Ecto neural progenitor cell (in vitro differentiated cells): ENCODE measurements around the gene PARVA.
A peak's percentile ranks its signal among the peaks of the same experiment; 100 is the strongest.

Experiments used
- DNase-seq: peaks from one replicate; pipeline ENCODE4 v3.0.0-alpha.2; 2018; ENCODE audit warnings: low spot score

PARVA gene

DNA sequence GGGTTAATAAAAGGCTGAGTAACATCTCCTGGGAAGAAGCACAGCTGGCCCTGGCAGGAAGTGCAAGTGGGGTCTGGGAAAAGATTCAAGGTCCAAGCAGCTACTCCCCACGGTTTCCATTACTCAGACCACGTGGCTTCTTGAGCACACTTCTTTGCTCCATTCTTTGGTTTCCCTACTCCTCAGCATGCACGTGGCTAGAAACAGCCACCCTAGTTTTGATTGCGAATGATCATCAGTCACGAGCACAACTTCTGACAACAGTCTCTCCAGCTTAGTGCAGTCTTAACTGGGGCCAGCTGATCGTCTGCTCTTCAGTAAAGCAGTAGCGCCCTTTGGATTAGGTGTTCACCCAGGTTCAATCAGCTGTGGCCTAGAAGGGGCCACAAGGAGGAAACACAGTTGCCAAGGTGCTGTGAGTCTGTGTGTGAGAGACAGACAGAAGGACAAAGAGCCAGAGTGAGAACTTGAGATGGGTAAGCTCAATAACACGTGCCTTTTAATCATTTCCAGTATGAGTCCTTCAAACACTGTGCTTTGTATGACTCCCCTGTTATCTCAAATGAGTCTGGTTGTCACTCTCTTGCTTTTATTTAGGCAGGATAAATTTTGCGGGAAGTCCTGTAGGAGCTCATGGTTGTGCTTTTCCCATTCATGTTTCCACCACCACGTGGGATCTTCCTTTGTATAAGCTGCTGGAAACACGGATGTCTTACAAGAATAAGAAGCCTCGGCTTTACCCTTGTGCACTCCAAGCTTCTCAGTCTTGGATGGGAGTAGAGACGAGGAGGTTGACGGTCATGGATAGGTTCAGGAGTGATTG is 901 bp upstream of the PARVA start:
- DNase-seq: no peak

DNA sequence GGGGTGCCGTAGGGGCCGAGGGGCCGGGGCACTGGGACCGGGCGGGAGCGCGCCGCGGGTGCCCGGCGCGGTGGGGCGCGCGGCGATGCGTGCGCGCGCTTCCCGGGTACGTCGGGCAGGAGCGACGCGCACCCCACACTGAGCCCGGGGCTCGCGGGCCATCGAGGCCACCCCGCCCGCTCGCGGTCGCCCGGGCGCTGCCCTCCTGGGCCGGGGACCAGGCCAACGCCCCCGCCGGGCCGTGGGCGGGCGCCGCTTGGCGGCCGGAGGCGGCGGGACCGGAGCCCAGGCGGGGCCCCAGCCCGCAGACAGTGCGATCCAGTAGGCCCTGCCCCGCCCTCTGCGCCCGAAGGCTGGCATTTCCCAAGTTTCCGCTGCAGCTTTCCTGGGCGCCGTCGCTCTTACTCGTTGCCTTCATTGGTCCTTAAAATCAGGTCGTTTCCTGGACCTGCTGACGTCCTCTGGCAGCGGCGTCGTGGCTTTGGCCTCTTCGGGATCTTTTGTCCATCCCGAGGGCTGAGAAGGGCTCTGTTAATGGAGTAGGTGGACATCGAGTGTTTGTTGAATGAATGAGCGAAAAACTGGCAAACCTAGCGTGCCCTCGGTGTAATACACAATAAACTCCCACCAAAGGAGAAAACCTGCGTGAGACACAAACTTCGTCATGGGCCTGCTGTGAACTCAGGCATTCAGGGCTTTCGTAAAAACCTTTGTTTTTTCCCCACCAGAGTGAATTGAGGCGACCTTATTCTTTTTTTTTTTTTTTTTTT is 638 bp downstream of the PARVA start:
- DNase-seq: peak; percentile 81

DNA sequence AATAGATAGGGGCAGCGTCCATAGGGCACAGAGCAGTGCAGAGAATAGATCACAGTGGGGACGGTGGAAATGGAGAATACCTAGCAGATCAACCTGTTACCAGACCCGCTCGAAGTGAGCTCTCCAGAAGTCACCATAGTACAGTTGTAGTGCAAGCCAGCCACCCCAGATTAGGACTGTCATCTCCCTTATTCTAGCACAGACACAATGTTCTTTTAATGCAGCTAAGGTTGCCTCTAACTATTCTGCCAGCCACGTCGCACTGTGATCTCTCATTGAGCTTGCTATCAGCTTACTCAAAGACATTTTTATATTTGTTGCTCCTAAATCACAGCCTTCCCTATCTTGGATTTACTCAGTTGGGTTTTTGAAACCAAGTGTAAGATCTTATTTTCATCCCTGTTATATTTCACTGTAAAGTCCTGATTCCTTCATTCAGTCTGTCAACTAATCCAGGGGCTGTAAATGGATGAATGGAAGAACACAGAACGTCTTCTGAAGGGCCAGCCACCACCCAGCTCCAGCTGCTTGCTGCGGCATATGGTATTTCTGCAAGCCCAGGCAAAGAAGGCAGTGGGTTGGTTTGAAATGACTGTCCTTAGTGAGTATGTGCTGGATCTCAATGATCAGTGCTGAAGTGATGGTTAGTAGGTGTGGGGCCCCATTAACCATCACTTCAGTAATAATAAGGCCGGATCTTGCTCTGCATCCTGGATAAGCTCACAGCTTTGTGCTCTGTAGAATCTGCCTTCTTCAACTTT is 3.4 kb downstream of the PARVA start:
- no peak for DNase-seq

GRCh38 chr11:12381875-12382274 is 4.5 kb downstream of the PARVA start:
- no peak for DNase-seq

GRCh38 chr11:12382451-12382850 is 5.1 kb downstream of the PARVA start:
- no peak for DNase-seq

DNA sequence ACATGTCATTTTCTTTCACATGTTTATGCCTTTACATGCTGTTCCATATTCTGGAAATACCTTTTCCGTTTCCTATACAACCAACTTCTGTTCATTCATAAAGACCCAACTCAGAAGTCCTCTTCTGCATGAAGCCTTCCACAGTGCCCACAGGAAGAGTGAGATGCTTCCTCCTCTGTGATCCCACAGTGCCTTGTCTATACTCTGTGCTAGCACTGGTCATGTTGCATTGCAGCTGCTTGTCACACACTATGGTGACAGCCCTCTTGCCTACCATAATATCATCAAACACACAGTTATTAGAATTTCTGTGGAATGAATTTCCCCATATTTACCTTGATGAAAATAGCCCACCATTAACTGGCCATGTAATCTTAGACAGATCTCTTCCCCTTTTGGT is 8.9 kb downstream of the PARVA start:
- no peak for DNase-seq

- DNase-seq: no peak
Observed at GRCh38 chr11:12386745-12387144, 9.4 kb downstream of the PARVA start.

GRCh38 chr11:12388173-12388572 is 10.8 kb downstream of the PARVA start:
- no peak for DNase-seq

- DNase-seq: no peak
Observed at GRCh38 chr11:12388939-12389670, 11.7 kb downstream of the PARVA start.

DNA sequence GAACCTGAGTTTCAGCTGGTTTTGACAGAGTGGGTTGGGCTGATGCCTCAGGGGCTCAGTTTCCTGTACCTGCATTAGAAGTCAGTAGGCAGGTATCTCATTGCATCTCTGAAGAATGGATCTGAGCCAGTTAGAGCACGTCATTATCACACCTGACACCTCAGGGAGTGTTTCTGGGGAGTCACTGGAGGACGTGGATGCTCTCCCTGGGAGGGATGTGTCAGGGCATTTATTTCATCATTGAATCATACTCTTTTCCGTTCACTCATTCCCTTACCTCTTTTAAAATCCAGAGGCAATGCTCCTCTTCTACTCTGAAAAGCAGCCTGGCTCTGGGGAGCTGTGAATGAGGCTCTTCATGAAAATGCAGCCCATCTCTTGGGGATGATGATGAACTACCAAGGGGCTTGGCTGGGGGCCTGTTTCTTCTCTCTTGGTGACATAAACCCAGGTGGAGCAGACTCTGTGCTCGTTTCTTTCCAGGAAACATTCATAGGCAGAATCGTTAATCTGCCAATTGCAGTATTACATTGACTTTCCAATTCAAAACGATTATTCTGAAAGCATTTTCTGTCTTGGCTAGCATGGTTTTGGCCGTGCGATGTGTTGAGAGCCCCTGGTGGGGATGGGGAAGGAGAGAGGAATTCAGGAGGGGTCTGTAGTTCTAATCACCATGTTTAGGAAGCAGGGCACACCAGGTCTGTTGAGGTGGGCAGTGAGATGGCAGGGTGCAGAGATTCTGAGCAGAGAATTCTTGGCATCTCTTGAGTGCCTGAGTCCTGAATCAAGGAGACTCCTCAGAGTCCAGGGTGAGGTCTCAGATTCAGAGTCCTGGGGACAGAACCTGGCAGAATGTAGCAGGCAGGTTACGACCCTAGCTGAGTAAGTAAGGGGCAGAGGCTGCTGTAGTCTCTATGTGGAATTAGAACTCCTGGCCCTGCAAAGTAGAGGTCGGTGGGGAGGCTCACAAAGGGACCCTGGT is 12.6 kb downstream of the PARVA start:
- DNase-seq: no peak

DNA sequence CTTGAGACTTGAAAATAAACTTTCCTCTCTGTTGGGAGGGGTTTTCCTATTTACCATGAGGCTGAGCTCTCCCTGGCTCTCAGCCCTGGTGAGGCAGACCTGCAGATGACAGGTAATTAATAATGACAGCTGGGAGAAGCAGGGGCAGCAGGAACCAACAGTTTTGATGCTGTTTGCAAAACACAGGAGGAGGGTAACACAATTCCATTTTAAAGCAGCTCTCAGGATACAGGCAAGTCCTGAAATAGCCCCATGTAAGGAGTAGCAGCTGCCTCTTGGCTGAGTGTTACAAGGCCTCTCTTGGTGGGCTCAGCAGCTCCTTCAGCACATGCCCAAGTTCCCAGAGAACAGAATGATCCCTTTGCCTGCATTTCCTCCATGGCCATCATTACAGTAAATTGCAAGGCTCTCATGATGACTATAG is 13.3 kb downstream of the PARVA start:
- DNase-seq: no peak

- no peak for DNase-seq
Observed at GRCh38 chr11:12392672-12393071, 15.3 kb downstream of the PARVA start.

DNA sequence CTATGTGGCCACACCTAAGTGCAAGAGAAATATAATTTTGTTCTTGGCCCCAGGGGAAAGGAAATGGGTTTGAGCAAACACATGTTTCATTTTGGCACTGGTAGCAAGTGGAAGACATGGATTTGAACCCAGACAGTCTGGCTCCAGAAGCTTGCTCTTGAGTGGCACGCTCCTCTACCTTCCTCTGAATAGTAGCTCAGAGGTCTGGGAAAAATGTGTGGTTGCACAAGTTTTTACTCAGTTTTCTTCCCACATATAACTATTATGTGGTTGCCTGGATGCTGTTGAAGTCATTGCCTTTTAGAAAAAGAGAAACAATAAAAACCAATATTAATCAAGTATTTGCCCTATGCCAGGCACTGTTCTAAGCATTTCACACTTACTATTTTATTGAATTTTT is 16.3 kb downstream of the PARVA start:
- no peak for DNase-seq

DNA sequence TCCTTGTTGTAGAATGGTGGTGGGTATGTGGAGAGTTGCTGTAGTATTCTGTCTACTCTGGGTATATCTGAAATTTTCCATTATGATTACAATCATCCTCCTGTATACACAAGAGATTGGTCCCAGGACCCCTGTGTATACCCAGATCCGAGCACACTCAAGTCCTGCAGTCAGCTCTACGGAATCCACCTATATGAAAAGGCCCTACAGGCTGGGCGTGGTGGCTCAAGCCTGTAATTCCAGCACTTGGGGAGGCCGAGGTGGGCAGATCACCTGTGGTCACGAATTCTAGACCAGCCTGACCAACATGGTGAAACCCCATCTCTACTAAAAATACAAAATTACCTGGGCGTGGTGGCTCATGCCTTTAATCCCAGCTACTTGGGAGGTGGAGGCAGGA is 17.2 kb downstream of the PARVA start:
- no peak for DNase-seq

DNA sequence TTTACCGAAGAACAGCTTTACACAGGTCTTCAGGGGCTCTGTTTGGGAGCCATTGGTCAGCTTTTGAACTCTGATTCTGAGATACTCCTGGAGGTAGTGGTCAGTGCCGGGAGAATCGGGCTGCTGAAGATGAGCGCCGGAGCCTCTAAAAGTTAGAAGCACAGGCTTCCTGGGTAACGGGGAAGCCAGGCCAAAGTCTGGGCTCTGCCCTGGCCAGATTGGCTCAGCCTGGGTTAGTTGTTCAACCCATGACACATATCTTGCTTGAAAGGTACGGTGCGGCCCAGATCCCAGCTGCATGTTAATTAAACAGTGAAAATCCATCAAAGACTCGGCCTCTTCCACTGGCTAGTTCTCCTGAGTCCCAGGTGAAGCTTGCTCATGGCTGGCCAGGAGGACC is 18.0 kb downstream of the PARVA start:
- DNase-seq: no peak

DNA sequence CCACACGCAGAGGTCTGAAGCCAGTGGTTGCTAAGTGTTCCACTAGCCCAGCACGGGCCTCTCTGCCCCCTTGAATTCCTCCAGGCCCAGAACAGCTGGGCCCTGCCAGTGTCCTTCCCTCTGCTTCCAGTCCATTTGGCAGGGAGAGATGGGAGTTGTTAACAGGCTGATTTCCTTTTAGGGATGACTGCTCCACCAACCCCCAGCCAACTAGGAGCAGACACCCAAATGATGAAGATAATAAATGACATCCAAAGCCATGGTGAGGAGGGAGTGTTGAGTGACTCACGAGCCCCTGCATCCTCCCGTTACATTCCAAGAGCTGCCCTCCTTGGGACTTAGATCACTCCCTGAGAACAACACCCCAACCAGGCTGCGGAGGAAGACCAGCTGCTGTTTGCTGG is 20.6 kb downstream of the PARVA start:
- DNase-seq: no peak

- DNase-seq: no peak
Observed at GRCh38 chr11:12399355-12399754, 22.0 kb downstream of the PARVA start.

- no peak for DNase-seq
Observed at GRCh38 chr11:12402025-12402424, 24.7 kb downstream of the PARVA start.

- no peak for DNase-seq
Observed at GRCh38 chr11:12402691-12403120, 25.3 kb downstream of the PARVA start.

DNA sequence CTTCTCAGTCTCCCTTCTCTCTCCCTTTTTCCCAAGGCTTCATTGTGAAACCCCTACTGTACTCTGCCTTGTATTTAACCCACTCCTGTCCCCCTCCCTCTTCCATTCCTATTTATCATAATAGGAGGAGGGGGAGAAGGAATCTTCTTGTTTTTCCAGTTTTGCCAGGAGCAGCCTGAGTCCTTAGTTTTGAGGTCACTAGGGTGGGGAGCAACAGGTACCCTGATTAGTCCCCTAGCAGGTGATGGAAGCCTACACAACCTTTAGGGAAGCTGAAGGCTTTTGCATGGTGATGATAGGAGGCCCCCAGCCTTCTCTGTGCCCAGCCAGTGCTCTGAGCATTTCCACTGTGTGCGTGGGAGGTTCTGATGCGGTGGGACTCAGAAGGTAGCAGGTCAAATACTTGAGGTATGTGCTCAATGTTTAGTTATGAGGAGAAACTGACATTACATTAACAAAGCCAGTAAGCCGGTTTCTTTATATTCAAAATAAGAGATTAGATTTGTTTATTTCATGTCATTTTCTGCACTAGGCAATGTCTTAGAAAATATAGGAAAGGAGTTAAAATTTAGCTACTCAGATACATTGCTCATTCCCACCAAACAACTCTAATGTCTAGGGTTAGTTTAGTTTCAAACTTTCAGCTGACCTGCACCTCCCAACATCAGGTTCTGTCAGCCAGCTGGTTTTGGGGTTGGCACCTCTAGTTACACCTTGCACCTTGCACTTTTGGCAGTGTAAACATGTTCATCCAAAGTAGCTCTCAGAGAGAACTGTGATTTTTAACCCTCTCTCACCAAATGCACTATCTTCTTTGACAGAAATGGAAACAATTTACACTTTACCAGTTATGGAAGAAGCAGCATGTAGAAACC is 26.0 kb downstream of the PARVA start:
- DNase-seq: no peak
